ENCODE measurements around the gene THBS1. TPM values are rescaled to one million over a fixed set of nuclear protein-coding genes. Genes with fewer than 3 reads are reported as not detected.
A peak's percentile ranks its signal among the peaks of the same experiment; 100 is the strongest.

The THBS1 gene
- total RNA-seq, 1 donor from 2014 or later: 849 TPM

- no peaks in the 10 kb centered on the region for H3K27me3 Mint-ChIP-seq (ENCODE audit: unreplicated experiment)
- H3K36me3 Mint-ChIP-seq (ENCODE audit: unreplicated experiment): peaks cover 63% of the 10 kb centered on the region
- DNase-seq (ENCODE audit: extremely low spot score, unreplicated experiment): no peak
- H3K9me3 Mint-ChIP-seq (ENCODE audit: unreplicated experiment): no peaks in the 10 kb centered on the region
- peak overlapping the region; percentile 60 for H3K27ac Mint-ChIP-seq (ENCODE audit: unreplicated experiment)
- H3K4me1 Mint-ChIP-seq (ENCODE audit: unreplicated experiment): peaks cover 76% of the 10 kb centered on the region
- TF ChIP-seq CTCF (IDR thresholded peaks at IDR 0.05): no peak
- no peak overlapping the region for H3K4me3 Mint-ChIP-seq (ENCODE audit: unreplicated experiment)
These were observed 13.8 kb downstream of the THBS1 start for GRCh38 chr15:39594446-39595337.

GRCh38 chr15:39595338-39596221 lies 14.7 kb downstream of the THBS1 start:
- DNase-seq (ENCODE audit: extremely low spot score, unreplicated experiment): no peak
- TF ChIP-seq CTCF (IDR thresholded peaks at IDR 0.05): no peak
- peaks cover 79% of the 10 kb centered on the region for H3K4me1 Mint-ChIP-seq (ENCODE audit: unreplicated experiment)
- H3K27ac Mint-ChIP-seq (ENCODE audit: unreplicated experiment): peak overlapping the region; percentile 71
- H3K9me3 Mint-ChIP-seq (ENCODE audit: unreplicated experiment): no peaks in the 10 kb centered on the region
- H3K4me3 Mint-ChIP-seq (ENCODE audit: unreplicated experiment): no peak overlapping the region
- peaks cover 55% of the 10 kb centered on the region for H3K36me3 Mint-ChIP-seq (ENCODE audit: unreplicated experiment)
- no peaks in the 10 kb centered on the region for H3K27me3 Mint-ChIP-seq (ENCODE audit: unreplicated experiment)

- Mint-ChIP-seq H3K9me3 (ENCODE audit: unreplicated experiment) (no peaks in the 10 kb centered on the region), H3K36me3 (ENCODE audit: unreplicated experiment) (peaks cover 45% of the 10 kb centered on the region), H3K4me3 (ENCODE audit: unreplicated experiment) (no peak overlapping the region), H3K4me1 (ENCODE audit: unreplicated experiment) (peaks cover 70% of the 10 kb centered on the region), H3K27ac (ENCODE audit: unreplicated experiment) (peak overlapping the region; percentile 71), H3K27me3 (ENCODE audit: unreplicated experiment) (no peaks in the 10 kb centered on the region)
- TF ChIP-seq CTCF (IDR thresholded peaks at IDR 0.05): no peak
- no peak for DNase-seq (ENCODE audit: extremely low spot score, unreplicated experiment)
These were observed 15.6 kb downstream of the THBS1 start for GRCh38 chr15:39596358-39597051.

GRCh38 chr15:39597336-39597735 lies 16.5 kb downstream of the THBS1 start:
- Mint-ChIP-seq H3K4me1 (ENCODE audit: unreplicated experiment) (peaks cover 64% of the 10 kb centered on the region), H3K27me3 (ENCODE audit: unreplicated experiment) (no peaks in the 10 kb centered on the region), H3K36me3 (ENCODE audit: unreplicated experiment) (peaks cover 37% of the 10 kb centered on the region), H3K27ac (ENCODE audit: unreplicated experiment) (no peak overlapping the region), H3K4me3 (ENCODE audit: unreplicated experiment) (no peak overlapping the region), H3K9me3 (ENCODE audit: unreplicated experiment) (no peaks in the 10 kb centered on the region)
- TF ChIP-seq CTCF (IDR thresholded peaks at IDR 0.05): no peak
- DNase-seq (ENCODE audit: extremely low spot score, unreplicated experiment): no peak

Data from osteocyte (in vitro differentiated cells).